OCI-LY7 (cell line): Measurements from ENCODE around the gene SOX5. TPM values are rescaled to one million over a fixed set of nuclear protein-coding genes. Genes with fewer than 3 reads are reported as not detected.

Experiments
- BruUV-seq: library from RNA; stranded (reverse); fragments of 400-500 nt; replicated peaks from 2 replicates; lab custom pipeline; 2021; lab: Mats Ljungman, UMichigan
- CTCF ChIA-PET: fragments of 300-600 bp; sonication (Branson Sonifier 250); formaldehyde crosslinking; loops from one replicate; lab custom pipeline; 2022; ENCODE audit warnings: antibody characterized with exemption; ENCODE audit not compliant: unreplicated experiment; lab: Charles Lee
- POLR2A ChIA-PET: fragments of 300-600 bp; sonication (Branson Sonifier 250); formaldehyde crosslinking; loops from one replicate; lab custom pipeline; 2022; ENCODE audit warnings: antibody characterized with exemption; lab: Charles Lee
- DNase-seq: peaks from one replicate; pipeline ENCODE4 v3.0.0-alpha.2; 2015; ENCODE audit warnings: low spot score
- H2AFZ ChIP-seq: fragments of 200-600 bp; sonication (generic), shearing (Covaris generic); 2 replicates; pipeline ENCODE4 v1.6.1; 2014; ENCODE audit warnings: mild to moderate bottlenecking, antibody characterized with exemption, low read length, moderate library complexity
- H3K27ac ChIP-seq: fragments of 200-600 bp; sonication (generic); 2 replicates; pipeline ENCODE4 v1.5.1; 2014; ENCODE audit warnings: mixed run types, low read depth, mild to moderate bottlenecking, moderate library complexity, low read length, inconsistent platforms; ENCODE audit not compliant: poor library complexity, severe bottlenecking
- H3K36me3 ChIP-seq: fragments of 200-600 bp; sonication (generic); 2 replicates; pipeline ENCODE4 v1.6.1; 2014; ENCODE audit warnings: mild to moderate bottlenecking, antibody characterized with exemption, low read length, moderate library complexity, mixed read lengths; ENCODE audit not compliant: insufficient read depth
- H3K4me1 ChIP-seq: fragments of 200-600 bp; sonication (generic); 2 replicates; pipeline ENCODE4 v1.5.1; 2014; ENCODE audit warnings: mild to moderate bottlenecking, low read length; ENCODE audit not compliant: insufficient read depth, poor library complexity, severe bottlenecking
- H3K4me2 ChIP-seq: fragments of 200-600 bp; sonication (generic); 2 replicates; pipeline ENCODE4 v1.6.1; 2014; ENCODE audit warnings: mild to moderate bottlenecking, low read length
- H3K4me3 ChIP-seq: fragments of 200-600 bp; sonication (generic); 2 replicates; pipeline ENCODE4 v1.5.1; 2014; ENCODE audit warnings: mild to moderate bottlenecking, low read depth, low read length; ENCODE audit not compliant: poor library complexity, severe bottlenecking
- H3K79me2 ChIP-seq: fragments of 200-600 bp; sonication (generic); 2 replicates; pipeline ENCODE4 v1.6.1; 2016; ENCODE audit warnings: low read depth, mild to moderate bottlenecking, low read length, moderate library complexity, mixed read lengths; ENCODE audit not compliant: insufficient read depth
- H3K9me2 ChIP-seq: fragments of 200-600 bp; sonication (generic); 2 replicates; pipeline ENCODE4 v1.6.1; 2016; ENCODE audit warnings: mild to moderate bottlenecking, low read length, mixed read lengths; ENCODE audit not compliant: insufficient read depth
- H3K9me3 ChIP-seq: fragments of 200-600 bp; sonication (generic); 2 replicates; pipeline ENCODE4 v1.6.1; 2014; ENCODE audit warnings: mild to moderate bottlenecking, mixed run types, low read length, mixed read lengths
- H4K20me1 ChIP-seq: fragments of 200-600 bp; sonication (generic); 2 replicates; pipeline ENCODE4 v1.6.1; 2014; ENCODE audit warnings: mild to moderate bottlenecking, antibody characterized with exemption, low read length, moderate library complexity, mixed read lengths; ENCODE audit not compliant: insufficient read depth
- CTCF ChIP-seq: fragments of 200-600 bp; sonication (generic); conservative IDR thresholded peaks from 2 replicates; pipeline ENCODE4 v1.5.1; 2014; ENCODE audit warnings: mild to moderate bottlenecking, antibody characterized with exemption, low read length, moderate library complexity, mixed read lengths
- EZH2phosphoT487 ChIP-seq: fragments of 200-600 bp; sonication (generic); IDR thresholded peaks from 2 replicates; pipeline ENCODE4 v1.6.1; 2018; ENCODE audit warnings: low read depth, borderline replicate concordance, mild to moderate bottlenecking, mixed run types, antibody characterized with exemption, low read length, moderate library complexity, mixed read lengths
- intact Hi-C: fragments of 100-400 bp; cut with micrococcal nuclease; formaldehyde crosslinking; loops from one replicate; pipeline ENCODE4 v1.10.0; 2022; ENCODE audit not compliant: unreplicated experiment
- total RNA-seq, 2 experiments: library from RNA; depleted of rRNA in 1 of 2; stranded (reverse); fragments of >200 nt in 1 of 2; shearing (Covaris generic) in 1 of 2; gene quantifications; 2 replicates each; pipeline ENCODE4 v1.2.3, GENCODE V29; 2014 to 2022

SOX5 gene
- total RNA-seq, 2 experiments from 2014 or later, result 0.16 TPM; not detected in 1

- ChIA-PET POLR2A (no interaction called here), CTCF (no interaction called here)
- no peaks in the 10 kb centered on the region for H3K36me3 ChIP-seq
- no peak overlapping the region for H3K27ac ChIP-seq
- no peak for TF ChIP-seq CTCF
- TF ChIP-seq EZH2phosphoT487, result no peak
- no peak for DNase-seq
- intact Hi-C loops, result no loop called here
- no peak overlapping the region for H2AFZ ChIP-seq
- no peaks in the 10 kb centered on the region for H4K20me1 ChIP-seq
- no peaks in the 10 kb centered on the region for H3K79me2 ChIP-seq
- H3K4me2 ChIP-seq, result no peak overlapping the region
- no peaks in the 10 kb centered on the region for H3K9me3 ChIP-seq
- H3K4me1 ChIP-seq, result no peaks in the 10 kb centered on the region
- no TSS peak for BruUV-seq
- no peaks in the 10 kb centered on the region for H3K9me2 ChIP-seq
- no peak overlapping the region for H3K4me3 ChIP-seq
Observed at GRCh38 chr12:23887055-23887835, 62.2 kb downstream of the SOX5 start.

- H3K9me2 ChIP-seq, result no peaks in the 10 kb centered on the region
- TF ChIP-seq EZH2phosphoT487 (no peak), CTCF (no peak)
Observed at GRCh38 chr12:23885394-23885793, 64.1 kb downstream of the SOX5 start.

GRCh38 chr12:23884909-23885308, 64.6 kb downstream of the SOX5 start:
- Histone ChIP-seq H3K9me2 (no peaks in the 10 kb centered on the region), H3K36me3 (no peaks in the 10 kb centered on the region), H3K4me1 (no peaks in the 10 kb centered on the region), H3K4me3 (no peak overlapping the region), H3K27ac (no peak overlapping the region), H2AFZ (no peak overlapping the region), H3K79me2 (no peaks in the 10 kb centered on the region), H4K20me1 (no peaks in the 10 kb centered on the region), H3K4me2 (no peak overlapping the region), H3K9me3 (no peaks in the 10 kb centered on the region)
- intact Hi-C loops, result no loop called here
- POLR2A ChIA-PET, result interaction anchor here (1.0 kb wide), 1 partner anchor 9 kb away, joined by 3 read pairs; no protein-coding TSS in a partner anchor
- TF ChIP-seq EZH2phosphoT487 (no peak), CTCF (no peak)
- CTCF ChIA-PET, result no interaction called here
- DNase-seq, result no peak
- no TSS peak for BruUV-seq

More at GRCh38 chr12:23885394-23885793, 64.1 kb downstream of the SOX5 start:
- CTCF ChIA-PET, result no interaction called here
- Histone ChIP-seq H4K20me1 (no peaks in the 10 kb centered on the region), H3K4me3 (no peak overlapping the region), H3K36me3 (no peaks in the 10 kb centered on the region), H3K4me2 (no peak overlapping the region), H3K9me3 (no peaks in the 10 kb centered on the region), H2AFZ (no peak overlapping the region), H3K4me1 (no peaks in the 10 kb centered on the region), H3K79me2 (no peaks in the 10 kb centered on the region), H3K27ac (no peak overlapping the region)
- POLR2A ChIA-PET, result interaction anchor here (1.0 kb wide), 1 partner anchor 9 kb away, joined by 3 read pairs; no protein-coding TSS in a partner anchor
- intact Hi-C loops, result no loop called here
- no peak for DNase-seq
- no TSS peak for BruUV-seq
